H1 (cell line): Measurements from ENCODE around the gene CLEC16A. TPM values are rescaled to one million over a fixed set of nuclear protein-coding genes. Genes with fewer than 3 reads are reported as not detected.
A peak's percentile ranks its signal among the peaks of the same experiment; 100 is the strongest.

Experiments used
- CTCF ChIA-PET: fragments of 300-600 bp; sonication (Branson Sonifier 250); formaldehyde crosslinking; loops from one replicate; lab custom pipeline; 2021; ENCODE audit not compliant: partially characterized antibody; lab: Charles Lee
- POLR2A ChIA-PET: fragments of 300-600 bp; sonication (Branson Sonifier 250); formaldehyde crosslinking; loops from one replicate; lab custom pipeline; 2021; ENCODE audit warnings: inconsistent platforms; ENCODE audit not compliant: partially characterized antibody; lab: Charles Lee
- DNase-seq, 2 experiments: peaks; one replicate each; pipeline versions ENCODE4 v3.0.0 to v3.0.0-alpha.2; 2010 to 2022; ENCODE audit warnings: low spot score in 2 of 2, low read depth in 1 of 2, mixed read lengths in 1 of 2
- FAIRE-seq: peaks from 2 replicates; lab custom pipeline; 2011; peaks lifted over from hg19 to GRCh38; lab: Jason Lieb, UNC
- H2AFZ ChIP-seq: 2 replicates; pipeline ENCODE4 v1.8.1; 2012; ENCODE audit warnings: low read length, inconsistent platforms
- H2AK5ac ChIP-seq: 2 replicates; pipeline ENCODE4 v1.6.1; 2013; ENCODE audit warnings: low read depth, low read length
- H2BK120ac ChIP-seq: replicated peaks from 2 replicates; pipeline ENCODE3; 2013; ENCODE audit warnings: low read depth, low read length, inconsistent platforms
- H2BK12ac ChIP-seq: 2 replicates; pipeline ENCODE4 v1.6.1; 2013; ENCODE audit warnings: low read depth, low read length
- H2BK15ac ChIP-seq: 2 replicates; pipeline ENCODE4 v1.6.1; 2013; ENCODE audit warnings: low read length
- H2BK20ac ChIP-seq: 2 replicates; pipeline ENCODE4 v1.6.1; 2013; ENCODE audit warnings: low read length
- H2BK5ac ChIP-seq: 2 replicates; pipeline ENCODE4 v1.6.1; 2013; ENCODE audit warnings: low read depth, low read length
- H3K14ac ChIP-seq: 2 replicates; pipeline ENCODE4 v1.6.1; 2013; ENCODE audit warnings: inconsistent platforms; ENCODE audit not compliant: insufficient read length
- H3K18ac ChIP-seq: 2 replicates; pipeline ENCODE4 v1.6.1; 2013; ENCODE audit warnings: low read length; ENCODE audit errors: extremely low read depth
- H3K23ac ChIP-seq: 2 replicates; pipeline ENCODE4 v1.6.1; 2013; ENCODE audit warnings: inconsistent platforms; ENCODE audit not compliant: insufficient read length
- H3K23me2 ChIP-seq: 2 replicates; pipeline ENCODE4 v1.6.1; 2013; ENCODE audit warnings: low read depth, low read length
- H3K27ac ChIP-seq: 2 replicates; pipeline ENCODE4 v1.6.1; 2011; ENCODE audit warnings: low read depth, low read length, inconsistent platforms
- H3K27me3 ChIP-seq, 4 experiments: replicated peaks in 1 of 4; 1 replicate in 1 of 4; 2 replicates in 3 of 4; pipeline versions ENCODE4 v1.6.1 to v1.8.1; 2011 to 2013; ENCODE audit warnings: low read length in 3 of 4, mild to moderate bottlenecking in 3 of 4, inconsistent platforms in 2 of 4, mixed read lengths in 2 of 4, moderate library complexity in 1 of 4; ENCODE audit not compliant: control insufficient read depth in 3 of 4, insufficient read depth in 3 of 4; ENCODE audit errors: extremely low read depth in 1 of 4
- H3K36me3 ChIP-seq, 4 experiments: 2 replicates each; pipeline versions ENCODE4 v1.6.1 to v1.8.1; 2011 to 2013; ENCODE audit warnings: mild to moderate bottlenecking in 4 of 4, low read length in 3 of 4, moderate library complexity in 2 of 4, control low read depth in 1 of 4, inconsistent platforms in 1 of 4; ENCODE audit not compliant: insufficient read depth in 4 of 4, control insufficient read depth in 2 of 4
- H3K4ac ChIP-seq: replicated peaks from 2 replicates; pipeline ENCODE3; 2013; ENCODE audit warnings: low read length, low read depth, mixed read lengths, inconsistent platforms; ENCODE audit not compliant: insufficient read length
- H3K4me1 ChIP-seq, 4 experiments: replicated peaks in 1 of 4; 1 replicate in 1 of 4; 2 replicates in 3 of 4; pipeline versions ENCODE4 v1.6.1 to v1.8.1; 2011 to 2013; ENCODE audit warnings: low read length in 3 of 4, inconsistent platforms in 2 of 4, mixed read lengths in 1 of 4; ENCODE audit not compliant: insufficient read depth in 4 of 4, control insufficient read depth in 3 of 4
- H3K4me2 ChIP-seq, 2 experiments: 2 replicates each; pipeline versions ENCODE4 v1.6.1 to v1.8.1; 2011 to 2013; ENCODE audit warnings: low read depth in 2 of 2, low read length in 2 of 2, control low read depth in 1 of 2, inconsistent platforms in 1 of 2, mild to moderate bottlenecking in 1 of 2; ENCODE audit not compliant: insufficient read depth in 1 of 2
- H3K4me3 ChIP-seq, 4 experiments: fragments of 200-600, 300-600 bp in 1 of 4; sonication (generic), shearing (Covaris generic), sonication (Bioruptor Twin) in 1 of 4; 2 replicates each; pipeline versions ENCODE4 v1.5.1 to v1.8.1; 2011 to 2016; ENCODE audit warnings: low read length in 4 of 4, low read depth in 3 of 4, control low read depth in 2 of 4, inconsistent platforms in 2 of 4, mild to moderate bottlenecking in 2 of 4, mixed read lengths in 1 of 4, moderate library complexity in 1 of 4; ENCODE audit not compliant: insufficient read depth in 2 of 4; ENCODE audit errors: extremely low read depth in 1 of 4
- H3K56ac ChIP-seq: replicated peaks from 2 replicates; pipeline ENCODE3; 2013; ENCODE audit warnings: low read depth, mild to moderate bottlenecking, mixed read lengths, low read length, inconsistent platforms; ENCODE audit not compliant: insufficient read length
- H3K79me1 ChIP-seq: 2 replicates; pipeline ENCODE4 v1.6.1; 2013; ENCODE audit warnings: low read depth, low read length, control low read depth
- H3K79me2 ChIP-seq, 2 experiments: 2 replicates each; pipeline versions ENCODE4 v1.6.1 to v1.8.1; 2012 to 2013; ENCODE audit warnings: low read length in 2 of 2, mild to moderate bottlenecking in 2 of 2, inconsistent platforms in 1 of 2; ENCODE audit not compliant: insufficient read depth in 2 of 2, control insufficient read depth in 1 of 2
- H3K9ac ChIP-seq, 4 experiments: replicated peaks in 1 of 4; 1 replicate in 1 of 4; 2 replicates in 3 of 4; pipeline versions ENCODE4 v1.6.1 to v1.8.1; 2011 to 2013; ENCODE audit warnings: low read depth in 3 of 4, low read length in 3 of 4, control low read depth in 2 of 4, mild to moderate bottlenecking in 2 of 4, moderate library complexity in 2 of 4, inconsistent platforms in 1 of 4; ENCODE audit errors: extremely low read depth in 1 of 4
- H3K9me3 ChIP-seq, 2 experiments: 2 replicates each; pipeline versions ENCODE4 v1.6.1 to v1.8.1; 2012 to 2013; ENCODE audit warnings: mild to moderate bottlenecking in 2 of 2, moderate library complexity in 2 of 2, control low read depth in 1 of 2, inconsistent platforms in 1 of 2, low read depth in 1 of 2, low read length in 1 of 2, mixed read lengths in 1 of 2; ENCODE audit not compliant: insufficient read depth in 2 of 2
- H4K20me1 ChIP-seq, 2 experiments: replicated peaks in 1 of 2; 2 replicates each; pipeline versions ENCODE3 to v1.8.1; 2011 to 2013; ENCODE audit warnings: inconsistent platforms in 2 of 2, low read length in 2 of 2, mild to moderate bottlenecking in 1 of 2; ENCODE audit not compliant: insufficient read depth in 2 of 2, control insufficient read depth in 1 of 2
- H4K5ac ChIP-seq: 2 replicates; pipeline ENCODE4 v1.6.1; 2013; ENCODE audit warnings: low read length, low read depth, mixed read lengths, inconsistent platforms; ENCODE audit not compliant: insufficient read length
- H4K8ac ChIP-seq: 2 replicates; pipeline ENCODE4 v1.8.0; 2013; ENCODE audit warnings: mild to moderate bottlenecking, moderate library complexity, low read length, inconsistent platforms; ENCODE audit not compliant: insufficient read depth; ENCODE audit errors: extremely low read depth
- H4K91ac ChIP-seq: replicated peaks from 2 replicates; pipeline ENCODE3; 2013; ENCODE audit warnings: low read length, mixed read lengths, inconsistent platforms; ENCODE audit not compliant: insufficient read length
- KDM1A ChIP-seq: fragments of 200-600, 300-600 bp; sonication (generic); IDR thresholded peaks from 2 replicates; pipeline ENCODE4 v1.7.1; 2016; ENCODE audit warnings: mild to moderate bottlenecking, low read length, borderline replicate concordance
- SAP30 ChIP-seq: fragments of 300-600 bp; sonication (generic); IDR thresholded peaks from 2 replicates; pipeline ENCODE4 v1.7.1; 2012; ENCODE audit warnings: low read length, moderate library complexity, mild to moderate bottlenecking, inconsistent platforms; ENCODE audit not compliant: insufficient read depth, insufficient replicate concordance
- SP4 ChIP-seq: IDR thresholded peaks from 2 replicates; pipeline ENCODE4 v1.6.1; 2012; ENCODE audit warnings: low read length, inconsistent platforms
- WGBS, 2 experiments: shearing (Covaris generic) in 1 of 2; methylation state at CpG; one replicate each; pipeline versions ENCODE4 v1.1.6 to v1.1.7; 2013 to 2015; ENCODE audit warnings: low lambda C conversion rate in 2 of 2, mixed read lengths in 2 of 2, inconsistent platforms in 1 of 2, low coverage in 1 of 2, missing lambda C conversion rate in 1 of 2; ENCODE audit not compliant: insufficient replicate concordance in 2 of 2, insufficient coverage in 1 of 2, insufficient read length in 1 of 2; ENCODE audit errors: extremely low coverage in 1 of 2, missing lambda C conversion rate in 1 of 2; 5-methylcytosine and 5-hydroxymethylcytosine counted together
- polyA plus RNA-seq, 7 experiments: library from polyadenylated mRNA; depleted of rRNA in 3 of 7; stranded (reverse) in 5 of 7; unstranded in 2 of 7; fragments of >200 nt in 5 of 7; fragments of 200-250 nt in 2 of 7; gene quantifications; 1 replicate in 5 of 7; 2 replicates in 1 of 7; 4 replicates in 1 of 7; pipeline versions ENCODE4 v1.2.1 to v1.2.3, GENCODE V29; 2011 to 2013; ENCODE audit warnings: missing spikeins in 2 of 7, mixed read lengths in 2 of 7
- total RNA-seq: library from RNA; stranded (reverse); fragmentation: NEBNext Ultra II Directional; extraction: Animal tissue kit (Norgen Biotek cat#: 25700); gene quantifications from 2 replicates; pipeline ENCODE4 v1.2.1, GENCODE V29; 2021

CLEC16A gene
- total and polyA plus RNA-seq, 2 of the 8 experiments (the other 6 are each of a cell fraction or from before 2014, with no cell fraction given), result 7.6 to 19.3 TPM

DNA sequence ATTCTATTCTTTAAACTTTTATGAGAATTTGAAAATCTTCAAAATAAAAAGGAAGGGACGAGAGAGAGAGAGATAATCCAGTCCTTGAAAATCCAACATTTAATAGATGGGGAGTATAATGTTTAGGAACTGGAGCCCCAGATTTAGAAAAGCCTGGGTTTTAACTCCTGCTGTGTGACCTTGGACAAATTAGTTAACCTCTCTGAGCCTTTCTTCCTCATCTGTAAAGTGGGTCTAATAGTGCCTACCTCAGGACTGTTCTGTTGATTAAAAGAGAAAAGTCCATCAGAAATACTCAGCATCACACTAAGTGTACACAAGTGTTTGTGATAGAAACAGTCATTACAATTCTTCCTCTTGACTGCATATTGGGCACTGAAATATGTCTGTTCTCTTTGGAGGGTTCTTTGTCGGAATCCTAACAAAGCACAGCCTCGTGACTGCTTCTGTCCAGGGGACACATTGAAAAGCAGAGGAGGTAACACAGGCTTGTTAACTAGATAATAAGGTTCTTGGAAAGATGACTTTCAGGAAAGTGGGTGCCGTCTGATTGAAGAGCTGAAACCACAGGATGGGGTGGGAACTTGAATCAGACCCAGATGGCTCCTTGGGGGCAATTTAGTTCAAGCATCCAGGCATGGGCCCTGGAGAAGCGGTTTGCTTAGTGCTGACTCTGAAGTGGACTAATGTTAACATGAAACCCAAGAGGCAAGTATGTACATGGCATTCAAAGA, 128.2 kb downstream of the CLEC16A start:
- H4K91ac ChIP-seq, result no peak overlapping the region
- ChIA-PET POLR2A (interaction anchor here (0.6 kb wide), 1 partner anchor 79 kb away, joined by 3 read pairs; no protein-coding TSS in a partner anchor), CTCF (interaction anchor here (0.9 to 1.5 kb wide), 3 partner anchors 11 to 108 kb away, joined by 3 to 4 read pairs (median 3); no protein-coding TSS in a partner anchor)
- H3K4me3 ChIP-seq, result no peak overlapping the region
- no peaks in the 10 kb centered on the region; a peak in 3 of 7 replicates for H3K4me1 ChIP-seq
- H3K23me2 ChIP-seq, result no peaks in the 10 kb centered on the region; the same call in 1 of the 2 replicates
- H2AK5ac ChIP-seq, result 0 out of 2 replicates have a peak overlapping the region, but pooled peaks have one; percentile 24
- no peak overlapping the region for H3K4me2 ChIP-seq
- H3K9ac ChIP-seq, result no peak overlapping the region
- no peak overlapping the region for H3K23ac ChIP-seq
- no peak overlapping the region for H2AFZ ChIP-seq
- WGBS, 2 experiments, result 88% methylated on average over 5 of the region's 5 CpGs; no CpG with 5 or more reads in 1 of the 2 experiments
- H4K20me1 ChIP-seq, result peaks cover 0 to 3% of the 10 kb centered on the region in 2 experiments
- H3K79me1 ChIP-seq, result no peaks in the 10 kb centered on the region
- H3K14ac ChIP-seq, result no peak overlapping the region
- H3K18ac ChIP-seq, result no peak overlapping the region
- H2BK120ac ChIP-seq, result no peak overlapping the region
- H4K8ac ChIP-seq, result no peak overlapping the region
- H3K27ac ChIP-seq, result no peak overlapping the region
- TF ChIP-seq KDM1A (peak; percentile 79), SP4 (no peak), SAP30 (no peak)
- no peak overlapping the region for H3K56ac ChIP-seq
- no peak overlapping the region for H2BK12ac ChIP-seq
- FAIRE-seq, result no peak
- no peak overlapping the region for H2BK15ac ChIP-seq
- H3K4ac ChIP-seq, result no peak overlapping the region
- no peak overlapping the region for H4K5ac ChIP-seq
- no peak overlapping the region for H2BK20ac ChIP-seq
- H3K9me3 ChIP-seq, result no peaks in the 10 kb centered on the region
- H2BK5ac ChIP-seq, result no peak overlapping the region
- no peaks in the 10 kb centered on the region for H3K27me3 ChIP-seq
- no peaks in the 10 kb centered on the region for H3K36me3 ChIP-seq
- H3K79me2 ChIP-seq, result no peaks in the 10 kb centered on the region
- no peak for DNase-seq
